ENCODE results near the gene ITGA2B. TPM values are rescaled to one million over a fixed set of nuclear protein-coding genes. Genes with fewer than 3 reads are reported as not detected.
"Not testable (repeated sequence)": the region's sequence is repeated elsewhere in the genome, so short reads cannot be mapped to it uniquely, and the experiment has no call there.

Gene ITGA2B
- total and polyA plus RNA-seq, 10 of the 15 experiments (the other 5 are each of a cell fraction or from before 2014, with no cell fraction given): 0.04 to 0.51 (median 0.21) TPM; not detected in 1

- peak overlapping the region; percentile 97 for H3K4me2 ChIP-seq (ENCODE audit: control insufficient read depth, insufficient read depth)
- ChIA-PET SMC1A (ENCODE audit: uncharacterized antibody, unreplicated experiment) (interaction anchor here (0.6 to 1.9 kb wide), 12 partner anchors 13 to 1010 kb away, joined by 3 to 12 read pairs (median 4); partner anchors contain the start of gene FAM171A2), POLR2A (interaction anchor here (0.6 to 1.6 kb wide), 8 partner anchors 17 to 1676 kb away, joined by 3 to 6 read pairs (median 4); partner anchors contain the start of gene HDAC5), CTCF (interaction anchor here (0.6 to 12.5 kb wide), 11 partner anchors 15 to 375 kb away, joined by 3 to 154 read pairs (median 4); partner anchors contain the start of gene SLC25A39), RAD21 (ENCODE audit: unreplicated experiment) (interaction anchor here (0.6 to 2.6 kb wide), 12 partner anchors 9 to 729 kb away, joined by 3 to 12 read pairs (median 4); partner anchors contain the start of genes FAM171A2 and SLC25A39)
- H3K4me1 ChIP-seq (ENCODE audit: control insufficient read depth, insufficient read depth, low read length): peaks cover 44% of the 10 kb centered on the region
- H3K9me3 ChIP-seq (replicated peaks; ENCODE audit: control insufficient read depth, insufficient read depth, low read length); H4K20me1 ChIP-seq (ENCODE audit: control insufficient read depth, insufficient read depth); BruUV-seq (replicated peaks); H3K27me3 ChIP-seq (replicated peaks in 1 of 2; ENCODE audit: control insufficient read depth in 2 of 2, insufficient read depth in 2 of 2, low read length in 1 of 2); H2AFZ ChIP-seq (ENCODE audit: control insufficient read depth, low read depth, low read length); DNase-seq (ENCODE audit: low read depth, low spot score); in situ Hi-C loops (cut with MboI): not testable (repeated sequence)
- peak overlapping the region; percentile 92 for H3K27ac ChIP-seq (ENCODE audit: control insufficient read depth, insufficient read depth)
- intact Hi-C loops (cut with micrococcal nuclease; ENCODE audit: unreplicated experiment): loop anchor here (2.0 to 5.0 kb wide), 2 partner anchors 129 to 145 kb away; partner anchors contain the start of gene UBTF
- H3K4me3 ChIP-seq: peak overlapping the region; percentile 87
- H3K36me3 ChIP-seq (ENCODE audit: control insufficient read depth in 2 of 2, insufficient read depth in 2 of 2, low read length in 1 of 2): peaks cover 15 to 19% of the 10 kb centered on the region in 2 experiments; a peak in 3 of 4 replicates
- WGBS (ENCODE audit: insufficient coverage, insufficient replicate concordance, low lambda C conversion rate, missing lambda C conversion rate): under 1% methylated on average over 16 of the region's 18 CpGs
- peak overlapping the region; percentile 9; the same call in 1 of the 2 replicates for H3K9ac ChIP-seq (ENCODE audit: control insufficient read depth, insufficient read depth, low read length)
- 0 out of 2 replicates have a peak, but pooled peaks have one; percentile 41 for TF ChIP-seq PML (IDR thresholded peaks at IDR 0.05; ENCODE audit: low read length)
- peak; percentile 41; the same call in 1 of the 2 replicates for TF ChIP-seq CREM (IDR thresholded peaks at IDR 0.05; ENCODE audit: low read depth)
- TF ChIP-seq SIN3A (IDR thresholded peaks at IDR 0.05; ENCODE audit: low read depth, low read length): 0 out of 2 replicates have a peak, but pooled peaks have one; percentile 12
- TF ChIP-seq RUNX3 (IDR thresholded peaks at IDR 0.05; ENCODE audit: low read length): peak; percentile 66
- TF ChIP-seq IKZF1 (conservative IDR thresholded peaks at IDR 0.05): peak; percentile 9; the same call in 1 of the 2 replicates
- TF ChIP-seq NR2F1 (conservative IDR thresholded peaks at IDR 0.05): peak; percentile 98
- TF ChIP-seq NBN (IDR thresholded peaks at IDR 0.05): 0 out of 2 replicates have a peak, but pooled peaks have one; percentile 17
- 0 out of 2 replicates have a peak, but pooled peaks have one; percentile 18 for TF ChIP-seq YY1 (IDR thresholded peaks at IDR 0.05; ENCODE audit: low read depth, low read length)
- TF ChIP-seq TCF12 (IDR thresholded peaks at IDR 0.05; ENCODE audit: low read depth, low read length): 0 out of 2 replicates have a peak, but pooled peaks have one; percentile 35
- TF ChIP-seq BCL11A (IDR thresholded peaks at IDR 0.05; ENCODE audit: low read depth, low read length): 0 out of 2 replicates have a peak, but pooled peaks have one; percentile 17
- TF ChIP-seq ASH2L (IDR thresholded peaks at IDR 0.05; ENCODE audit: borderline replicate concordance, low read depth): peak; percentile 51; the same call in 1 of the 2 replicates
- TF ChIP-seq ZNF384 (IDR thresholded peaks at IDR 0.05; ENCODE audit: borderline replicate concordance, low read depth, low read length): peak; percentile 29; the same call in 1 of the 2 replicates
- peak; percentile 51; the same call in 1 of the 2 replicates for TF ChIP-seq MEF2A (IDR thresholded peaks at IDR 0.05; ENCODE audit: insufficient read depth, low read depth, low read length)
- TF ChIP-seq TAF1 (IDR thresholded peaks at IDR 0.05; ENCODE audit: borderline replicate concordance, low read depth, low read length): 0 out of 2 replicates have a peak, but pooled peaks have one; percentile 7
- TF ChIP-seq PAX5 (IDR thresholded peaks at IDR 0.05; ENCODE audit: borderline replicate concordance, low read depth, low read length): peak; percentile 70
- FAIRE-seq (peak; percentile 54), ATAC-seq (peak; percentile 11)
- peaks cover 34% of the 10 kb centered on the region for H3K79me2 ChIP-seq (ENCODE audit: control insufficient read depth, insufficient read depth, low read length)
These were observed 42.0 kb downstream of the ITGA2B start for GRCh38 chr17:44347206-44348055.

Measured in GM12878 (cell line).